Endometrium (tissue), 2 donors: ENCODE results near the gene LMNTD2.
"Not testable (repeated sequence)": the region's sequence is repeated elsewhere in the genome, so short reads cannot be mapped to it uniquely, and the experiment has no call there.

ENCODE experiments used
- FAIRE-seq: peaks from 2 replicates; lab custom pipeline; 2012; peaks lifted over from hg19 to GRCh38; lab: Jason Lieb, UNC
- donor health status: control.
- donor health status: control.

Gene LMNTD2

DNA sequence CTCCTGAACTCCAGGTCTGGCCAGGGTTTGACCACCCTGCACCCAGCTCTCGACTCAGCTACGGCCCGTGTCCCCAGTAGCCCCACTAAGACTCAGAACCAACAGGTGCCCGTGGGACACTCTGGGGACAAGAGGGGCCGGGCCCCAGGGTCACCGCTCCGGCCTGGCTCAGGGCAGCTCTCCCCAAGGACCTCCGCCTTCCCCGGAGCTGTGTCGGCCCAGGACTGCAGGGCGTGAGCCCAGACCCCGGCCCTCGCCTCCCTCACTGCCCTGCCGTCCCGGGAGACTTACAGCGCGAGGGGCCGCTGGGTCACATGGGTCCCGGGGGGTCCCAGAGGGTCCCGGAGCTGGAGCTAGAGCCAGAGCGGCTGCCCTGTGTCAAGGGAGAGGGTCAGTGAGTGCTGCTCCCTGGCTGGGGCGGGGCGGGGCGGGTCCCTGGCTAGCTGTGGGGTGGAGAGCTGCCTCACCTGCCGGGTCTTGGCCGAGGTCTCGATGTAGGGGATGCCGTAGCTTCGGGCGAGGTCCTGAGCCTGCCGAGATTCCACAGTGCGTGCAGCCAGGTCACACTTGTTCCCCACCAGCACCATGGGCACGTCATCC, 27.5 kb downstream of the LMNTD2 start:
- no peak for FAIRE-seq

DNA sequence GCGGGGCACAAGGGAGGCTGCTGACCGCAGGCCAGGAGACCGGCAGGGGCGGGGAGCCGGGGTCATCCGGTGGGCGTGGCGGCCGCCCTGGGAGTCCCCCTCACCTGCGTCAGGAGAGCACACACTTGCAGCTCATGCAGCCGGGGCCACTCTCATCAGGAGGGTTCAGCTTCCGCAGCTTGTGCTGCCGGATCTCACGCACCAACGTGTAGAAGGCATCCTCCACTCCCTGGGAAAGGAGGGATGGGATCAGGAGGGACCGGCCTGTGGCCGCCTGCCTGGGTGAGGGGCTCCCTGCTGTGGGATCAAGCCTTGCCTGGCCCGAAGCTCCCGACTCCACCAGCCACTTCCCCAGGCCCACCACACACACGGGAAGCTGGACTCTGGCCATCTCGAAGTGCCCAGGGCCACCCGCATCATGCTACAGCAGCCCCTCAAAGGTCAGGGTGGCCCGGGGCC, 28.0 kb downstream of the LMNTD2 start:
- FAIRE-seq, result no peak

DNA sequence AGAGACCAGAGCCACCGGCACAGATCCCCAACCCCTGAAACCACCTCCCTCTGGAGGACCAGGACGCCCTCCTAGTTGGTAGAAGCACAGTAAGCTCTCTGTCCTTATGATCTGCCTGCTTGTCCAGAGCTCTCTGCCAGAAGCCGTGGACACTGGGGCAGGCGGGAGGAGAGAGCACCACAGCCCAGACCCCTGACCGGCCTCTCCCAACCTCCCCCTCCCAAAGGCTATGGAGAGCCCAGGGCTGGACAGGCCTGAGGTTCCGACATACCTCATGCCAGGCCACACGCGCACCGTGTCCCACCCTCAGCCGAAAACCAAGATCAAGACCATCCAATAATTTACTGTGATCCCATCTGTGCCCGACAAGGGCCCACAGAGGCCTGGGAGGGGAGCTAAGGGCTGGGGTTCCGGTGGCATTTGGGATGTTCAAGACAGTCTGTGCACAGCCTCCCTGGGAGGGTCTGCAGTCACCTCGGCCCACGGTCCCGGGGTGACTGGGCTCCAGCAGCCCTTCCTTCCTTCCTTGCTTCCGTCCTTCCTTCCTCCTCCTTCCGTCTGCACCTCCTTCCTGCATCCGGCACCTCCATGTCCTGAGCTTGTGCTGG, 28.5 kb downstream of the LMNTD2 start:
- FAIRE-seq, result no peak

DNA sequence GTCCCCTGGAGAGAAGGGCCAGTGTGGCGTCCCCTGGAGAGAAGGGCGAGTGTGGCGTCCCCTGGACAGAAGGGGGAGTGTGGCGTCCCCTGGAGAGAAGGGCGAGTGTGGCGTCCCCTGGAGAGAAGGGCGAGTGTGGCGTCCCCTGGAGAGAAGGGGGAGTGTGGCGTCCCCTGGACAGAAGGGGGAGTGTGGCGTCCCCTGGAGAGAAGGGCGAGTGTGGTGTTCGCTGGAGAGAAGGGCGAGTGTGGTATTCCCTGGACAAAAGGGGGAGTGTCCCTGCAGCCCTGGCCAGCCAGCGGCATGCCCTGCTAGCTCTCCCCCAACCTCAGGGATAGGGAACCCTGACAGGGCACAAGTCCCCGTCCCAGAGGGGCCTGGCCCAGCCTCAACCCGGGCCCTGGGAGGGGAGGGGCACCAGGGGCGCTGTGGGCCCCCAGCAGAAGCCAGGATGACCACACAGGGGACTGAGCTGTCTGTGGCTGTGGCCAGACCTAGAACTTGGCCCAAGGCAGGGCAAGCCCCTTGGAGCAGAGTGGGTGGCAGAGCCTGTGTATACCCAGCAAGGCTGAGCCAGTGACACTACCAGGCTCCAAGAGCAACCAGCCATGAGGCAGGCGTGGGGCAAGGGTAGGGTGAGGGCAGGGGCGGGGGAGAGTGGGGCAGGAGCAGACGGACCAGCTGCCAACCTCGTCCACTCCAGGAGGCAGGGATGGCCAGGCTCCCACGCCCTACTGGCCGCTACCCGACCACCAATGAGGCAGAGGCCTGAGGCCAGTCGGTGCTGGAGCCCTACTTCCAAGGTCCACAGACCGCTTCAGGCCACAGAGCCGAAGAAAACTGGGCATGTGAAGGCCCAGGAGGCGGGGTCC, 29.3 kb downstream of the LMNTD2 start:
- FAIRE-seq, result no peak

DNA sequence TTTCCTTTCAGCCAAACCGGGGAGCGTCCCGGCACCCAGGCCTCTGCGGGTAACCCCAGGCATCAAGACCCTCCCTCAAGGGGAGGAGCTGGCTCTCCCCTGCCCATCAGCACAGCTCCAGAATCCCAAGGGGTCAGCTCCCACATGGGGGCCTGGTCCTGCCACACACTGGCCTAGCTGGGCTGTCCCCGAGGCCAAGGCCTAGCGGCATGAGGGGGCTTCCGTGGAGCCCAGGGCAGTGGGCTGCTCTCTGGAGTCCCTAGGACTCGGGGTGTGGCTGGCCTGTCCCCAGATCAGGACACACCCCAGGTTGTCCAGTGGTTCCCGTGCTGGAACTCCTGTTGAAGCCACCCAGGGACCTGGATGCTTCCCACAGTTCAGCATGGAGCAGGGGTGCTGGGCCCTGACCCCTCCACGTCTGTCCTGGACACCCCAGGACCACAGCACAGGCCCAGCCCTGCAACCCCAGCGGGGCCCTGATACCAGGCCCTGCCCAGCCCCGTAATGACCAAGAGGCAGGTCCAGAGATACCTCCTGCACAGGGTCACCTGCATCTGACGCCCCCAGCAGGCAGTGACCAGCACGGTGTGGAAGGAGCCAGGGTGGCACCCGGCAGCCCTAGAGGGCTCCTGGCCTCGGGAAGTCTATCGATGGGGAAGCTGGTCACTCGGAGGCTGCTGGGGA, 30.7 kb downstream of the LMNTD2 start:
- FAIRE-seq, result no peak

DNA sequence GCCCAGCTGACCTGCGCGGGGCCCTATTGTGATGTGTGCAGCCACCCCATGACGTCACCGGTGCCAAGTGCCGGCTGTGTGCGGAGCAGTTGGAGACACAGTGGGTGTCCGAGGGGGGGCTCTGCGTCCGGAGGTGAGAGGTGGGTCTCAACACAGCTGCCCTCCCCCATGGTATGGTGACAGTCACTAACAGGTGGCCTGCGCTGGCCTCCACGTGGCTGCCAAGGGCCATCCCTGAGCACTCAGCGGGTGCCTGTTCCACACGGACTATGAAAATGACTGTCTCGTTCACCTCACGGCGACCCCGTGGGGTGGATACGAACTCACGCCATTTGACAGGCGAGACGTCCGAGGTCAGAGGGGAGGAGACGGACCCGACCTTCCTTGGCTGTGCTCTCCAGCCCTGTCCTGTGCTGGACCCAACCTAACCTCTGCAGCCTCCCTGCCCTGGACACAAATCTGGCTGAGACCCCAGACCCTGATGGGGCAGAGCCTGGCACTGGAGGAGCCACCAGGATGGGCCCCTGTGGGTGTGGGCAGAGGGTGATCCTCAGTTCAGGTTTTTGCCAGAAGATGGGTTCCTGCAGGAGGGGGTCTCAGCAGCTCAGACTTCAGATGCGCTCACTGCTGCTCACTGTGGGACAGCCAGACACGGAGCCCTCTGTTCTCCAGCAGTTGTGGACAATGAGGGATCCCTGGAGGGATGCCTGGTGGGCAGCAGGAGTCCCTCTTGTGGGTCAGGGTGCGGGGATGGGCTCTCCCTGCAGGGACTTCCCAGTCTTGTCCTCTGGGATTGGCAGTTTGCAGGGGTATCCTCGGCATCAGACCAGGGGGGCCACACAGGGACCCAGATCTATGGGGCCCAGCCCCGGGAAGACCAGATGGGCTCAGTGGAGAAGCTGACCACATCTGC, 31.5 kb downstream of the LMNTD2 start:
- FAIRE-seq, result no peak

DNA sequence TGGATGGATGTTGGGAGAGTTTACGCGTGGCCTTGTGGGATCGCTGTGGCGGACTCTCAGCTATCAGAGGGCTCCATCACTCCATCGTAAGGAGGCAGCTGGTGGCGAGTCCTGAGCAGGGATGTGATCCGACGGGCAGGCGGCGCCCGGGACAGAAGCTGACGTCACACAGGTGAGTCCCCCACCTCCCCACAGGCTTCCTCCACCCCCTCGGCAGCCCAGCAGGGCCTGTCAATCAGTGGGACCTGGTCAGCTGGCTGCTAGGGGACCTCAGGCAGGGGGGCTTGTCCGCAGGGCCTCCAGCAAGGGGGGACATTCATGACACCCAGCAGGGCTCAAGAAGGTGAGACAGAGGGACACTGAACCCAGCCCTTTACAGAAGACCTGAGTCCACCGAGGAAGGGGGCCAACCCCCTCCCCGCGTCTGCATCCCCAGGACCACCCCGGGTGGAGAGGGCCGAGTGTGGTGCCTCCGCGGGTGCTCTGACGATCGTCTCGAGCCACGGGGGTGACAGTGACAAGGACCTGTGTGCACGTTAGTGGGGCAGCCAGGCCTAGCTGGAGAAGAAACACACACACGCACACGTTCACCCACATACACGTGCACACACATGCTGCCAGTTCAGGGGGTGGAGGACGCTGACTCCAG, 32.2 kb downstream of the LMNTD2 start:
- FAIRE-seq, result no peak

DNA sequence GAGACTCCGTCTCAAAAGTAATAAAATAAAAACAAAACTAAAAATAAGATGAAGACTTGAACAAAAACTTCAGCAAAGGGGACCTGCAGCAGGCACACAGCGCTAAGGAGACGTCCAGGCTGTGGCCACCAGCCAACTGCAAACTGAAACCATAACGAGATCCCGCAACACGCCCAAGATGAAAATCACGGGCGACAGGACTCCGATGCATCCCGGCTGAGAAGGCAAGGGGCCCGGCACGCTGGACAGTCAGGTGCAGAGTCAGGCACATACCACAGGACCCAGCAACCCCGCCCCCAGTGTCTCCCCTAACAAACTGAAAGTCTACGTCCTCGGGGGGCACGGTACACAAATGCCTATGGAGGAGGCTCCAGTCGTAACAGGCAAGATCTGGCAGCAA, 34.3 kb downstream of the LMNTD2 start:
- FAIRE-seq, result no peak

DNA sequence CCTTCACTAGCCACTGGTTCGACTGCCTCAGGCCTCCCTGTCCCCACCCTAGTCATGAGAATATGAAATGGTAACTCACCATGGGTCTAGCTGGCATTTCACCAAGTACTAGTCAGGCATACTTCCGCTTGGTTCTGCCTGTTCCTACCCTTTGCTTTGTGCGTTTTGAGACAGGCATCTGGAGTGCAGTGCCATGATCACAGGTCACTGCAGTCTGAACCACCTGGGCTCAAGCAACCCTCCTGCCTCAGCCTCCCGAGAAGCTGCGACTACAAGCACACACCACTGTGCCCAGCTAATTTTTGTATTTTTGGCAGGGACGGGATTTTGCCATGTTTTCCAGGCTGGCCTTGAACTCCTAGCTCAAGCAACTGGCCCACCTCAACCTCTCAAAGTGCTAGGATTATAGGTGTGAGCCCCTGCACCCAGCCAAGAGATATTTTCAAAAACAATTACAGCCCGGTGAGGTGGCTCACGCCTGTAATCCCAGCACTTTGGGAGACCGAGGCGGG, 39.3 kb downstream of the LMNTD2 start:
- FAIRE-seq, result no peak

DNA sequence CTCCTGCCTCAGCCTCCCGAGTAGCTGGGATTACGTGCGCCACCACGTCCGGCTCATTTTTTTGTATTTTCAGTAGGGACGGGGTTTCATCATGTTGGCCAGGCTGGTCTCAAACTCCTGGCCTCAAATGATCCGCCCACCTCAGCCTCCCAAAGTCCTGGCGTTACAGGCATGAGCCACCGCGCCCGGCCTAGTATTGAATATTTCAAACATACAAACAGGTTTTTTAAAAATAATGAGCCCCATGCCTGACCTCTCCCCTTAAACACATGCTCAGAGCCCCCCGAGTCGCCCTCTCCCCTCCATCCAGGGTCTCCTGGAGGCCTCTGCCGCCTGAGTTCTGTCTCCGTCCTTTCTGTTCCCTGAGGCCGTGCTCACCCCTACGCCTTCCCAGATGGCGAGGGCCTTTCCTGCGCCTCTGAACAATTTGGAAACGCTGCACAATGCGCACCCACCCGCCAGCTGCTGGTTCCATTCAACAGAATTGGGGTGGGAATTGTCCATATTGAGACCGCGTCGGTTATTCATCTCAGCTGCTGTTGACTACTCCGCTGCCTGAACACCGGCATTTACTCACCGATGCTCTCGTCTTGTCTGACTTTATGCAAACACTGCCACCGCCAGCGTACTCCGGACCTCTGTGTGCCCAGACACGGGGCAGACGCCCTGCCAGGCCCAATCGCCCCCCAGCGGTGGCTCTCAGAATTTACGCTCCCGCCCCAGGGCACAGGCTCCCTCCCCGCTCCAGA, 39.9 kb downstream of the LMNTD2 start:
- no peak for FAIRE-seq

DNA sequence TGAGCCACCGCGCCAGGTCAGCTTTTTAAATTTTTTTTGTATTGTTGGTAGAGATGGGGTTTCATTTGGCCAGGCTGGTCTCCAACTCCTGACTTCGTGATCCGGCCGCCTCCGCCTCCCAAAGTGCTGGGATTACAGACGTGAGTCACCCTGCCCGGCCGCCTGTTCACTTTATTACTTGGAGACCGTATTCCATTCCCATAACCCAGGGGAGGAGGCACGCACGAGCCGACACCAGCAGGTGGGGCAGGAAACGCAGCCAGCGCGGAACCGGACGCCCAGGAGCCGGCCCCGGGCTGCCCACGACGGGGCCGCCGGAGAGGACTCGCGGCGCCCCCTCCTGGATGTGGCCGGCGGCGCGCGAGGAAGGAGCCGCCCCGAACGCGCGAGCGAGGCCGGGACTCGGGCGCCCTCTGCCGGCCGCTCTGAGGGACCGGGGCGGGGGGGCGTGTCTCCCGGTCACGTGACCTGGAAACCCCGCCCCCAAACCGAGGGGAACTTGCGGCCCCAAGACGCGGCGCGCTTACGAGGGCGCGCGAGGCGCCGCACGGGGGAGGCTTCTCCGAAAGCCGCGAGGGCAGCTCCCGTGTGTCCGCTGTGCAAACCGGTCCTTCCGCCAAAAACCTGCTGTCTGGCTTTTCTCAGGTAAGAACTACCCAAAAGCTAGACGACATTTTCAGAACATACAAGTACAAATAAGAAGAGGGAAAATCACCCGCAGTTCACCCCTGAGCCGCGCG, 41.9 kb downstream of the LMNTD2 start:
- FAIRE-seq, result no peak

DNA sequence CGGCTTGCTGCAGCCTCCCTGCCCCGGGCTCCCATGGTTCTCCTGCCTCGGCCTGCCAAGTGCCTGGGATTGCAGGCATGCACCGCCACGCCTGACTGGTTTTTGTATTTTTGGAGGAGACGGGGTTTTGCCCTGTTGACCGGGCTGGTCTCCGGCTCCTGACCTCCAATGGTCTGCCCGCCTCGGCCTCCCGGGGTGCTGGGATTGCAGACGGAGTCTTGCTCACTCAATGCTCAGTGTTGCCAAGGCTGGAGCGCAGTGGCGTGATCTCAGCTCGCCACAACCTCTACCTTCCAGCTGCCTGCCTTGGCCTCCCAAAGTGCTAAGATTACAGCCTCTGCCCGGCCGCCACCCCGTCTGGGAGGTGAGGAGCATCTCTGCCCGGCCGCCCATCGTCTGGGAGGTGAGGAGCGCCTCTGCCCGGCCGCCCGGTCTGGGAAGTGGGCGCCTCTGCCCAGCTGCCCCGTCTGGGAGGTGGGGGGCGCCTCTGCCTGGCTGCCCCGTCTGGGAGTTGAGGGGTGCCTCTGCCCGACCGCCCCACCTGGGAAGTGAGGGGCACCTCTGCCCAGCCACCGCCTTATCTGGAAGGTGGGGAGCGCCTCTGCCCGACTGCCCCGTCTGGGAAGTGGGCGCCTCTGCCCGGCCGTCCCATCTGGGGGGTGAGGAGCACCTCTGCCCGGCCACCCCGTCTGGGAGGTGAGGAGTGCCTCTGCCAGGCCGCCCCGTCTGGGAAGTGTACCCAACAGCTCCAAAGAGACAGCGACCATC, 43.4 kb downstream of the LMNTD2 start:
- not testable (repeated sequence) for FAIRE-seq

DNA sequence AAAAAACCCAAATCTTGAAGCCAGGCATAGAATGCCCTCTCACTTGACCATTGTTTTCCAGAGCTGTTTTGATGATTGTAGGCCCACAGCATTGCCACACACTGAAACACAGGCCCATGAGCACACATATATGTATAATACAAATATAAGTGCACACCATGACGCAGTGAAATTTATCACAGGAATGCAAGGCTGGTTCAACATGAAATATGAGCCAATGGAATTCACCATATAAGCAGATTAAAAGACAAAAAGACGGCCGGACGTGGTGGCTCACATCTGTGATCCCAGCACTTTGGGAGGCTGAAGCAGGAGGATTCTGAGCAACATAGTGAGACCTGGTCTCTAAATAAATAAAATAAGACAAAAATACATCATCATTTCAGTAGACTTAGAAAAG, 44.1 kb downstream of the LMNTD2 start:
- FAIRE-seq, result no peak

DNA sequence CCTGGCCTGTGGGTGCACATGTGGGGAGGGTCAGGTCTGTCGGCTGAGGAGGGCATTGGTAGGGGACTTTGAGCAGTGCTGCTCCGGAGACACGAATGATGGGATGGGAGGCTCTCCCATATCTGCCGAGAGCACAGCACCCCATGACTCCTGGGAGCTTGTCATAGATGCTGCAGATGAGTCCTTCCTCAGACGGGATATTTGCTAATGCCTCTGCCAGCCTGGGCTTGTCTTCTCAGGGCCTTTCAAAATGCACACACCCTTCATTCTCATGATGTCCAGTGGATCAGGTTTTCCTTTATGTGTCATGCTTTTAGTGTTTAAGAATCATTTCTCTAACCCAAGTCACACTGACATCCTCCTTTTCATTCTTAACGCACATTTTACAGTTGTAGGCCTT, 45.4 kb downstream of the LMNTD2 start:
- FAIRE-seq, result no peak

DNA sequence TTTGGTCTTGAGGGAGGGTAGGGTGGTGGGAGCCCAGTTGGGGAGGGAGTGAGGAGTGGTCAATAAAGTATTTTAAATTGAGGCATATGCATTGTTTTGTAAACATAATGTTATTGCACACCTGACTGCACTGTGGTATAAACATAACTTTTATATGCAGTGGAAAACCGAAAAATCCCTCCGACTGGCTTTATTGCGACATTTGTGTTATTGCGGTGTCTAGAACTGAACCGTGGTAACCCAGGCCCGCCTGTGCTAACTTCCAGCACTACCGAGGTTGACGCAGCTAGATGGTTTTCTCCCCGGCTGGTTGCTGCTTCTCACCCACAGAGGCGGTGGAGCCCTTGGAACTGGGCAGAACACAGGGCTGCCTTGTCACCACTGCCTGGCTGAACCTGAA, 45.9 kb downstream of the LMNTD2 start:
- no peak for FAIRE-seq

DNA sequence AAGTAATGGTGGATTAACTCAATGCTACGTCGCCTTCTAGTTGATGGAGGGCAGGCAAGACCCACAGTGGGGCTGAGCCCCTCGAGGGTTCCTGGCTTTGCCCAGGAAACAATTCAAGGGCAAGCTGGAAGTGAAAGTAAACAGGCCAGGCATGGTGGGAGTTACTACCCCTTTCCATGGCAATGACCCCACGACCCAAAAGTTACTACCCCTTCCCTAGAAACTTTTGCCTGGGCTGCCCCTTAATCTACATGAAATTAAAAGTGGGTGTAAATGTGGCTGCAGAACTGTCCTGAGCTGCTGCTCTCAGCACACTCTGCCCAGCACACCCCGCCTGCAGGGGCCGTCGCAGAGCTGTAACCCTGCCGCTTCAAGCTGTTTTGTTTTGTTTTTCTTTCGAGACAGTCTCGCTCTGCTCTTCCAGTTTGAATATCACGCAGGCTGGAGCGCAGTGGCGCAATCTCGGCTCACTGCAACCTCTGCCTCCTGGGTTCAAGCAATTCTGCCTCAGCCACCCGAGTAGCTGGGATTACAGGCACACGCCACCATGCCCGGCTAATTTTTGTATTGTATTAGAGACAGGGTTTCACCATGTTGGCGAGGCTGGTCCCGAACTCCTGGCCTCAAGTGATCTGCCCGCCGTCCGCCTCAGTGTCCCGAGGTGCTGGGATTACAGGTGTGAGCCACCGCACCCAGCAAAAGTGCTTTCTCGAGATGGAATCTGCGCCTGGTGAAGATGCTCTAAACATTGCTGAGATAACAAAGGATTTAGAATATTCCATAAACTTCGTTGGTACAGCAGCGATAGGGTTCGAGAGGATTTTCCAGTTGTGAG, 47.6 kb downstream of the LMNTD2 start:
- FAIRE-seq, result no peak

DNA sequence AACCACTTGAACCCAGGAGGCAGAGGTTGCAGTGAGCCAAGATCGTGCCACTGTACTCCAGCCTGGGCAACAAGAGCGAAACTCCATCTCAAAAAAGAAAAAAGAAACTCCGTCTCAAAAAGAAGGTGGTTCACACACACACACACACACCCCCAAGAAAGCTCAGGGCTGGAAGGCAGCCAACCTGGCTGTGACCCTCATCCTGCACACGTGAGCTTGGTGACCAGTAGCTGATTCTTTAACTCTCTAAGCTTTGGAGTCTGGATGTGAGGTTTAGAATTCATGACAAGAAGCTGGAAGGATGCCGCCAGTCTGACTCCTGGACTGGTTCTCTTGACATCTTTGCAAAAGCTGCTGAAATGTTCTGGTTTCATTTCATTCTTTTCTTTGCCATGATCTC, 51.6 kb downstream of the LMNTD2 start:
- no peak for FAIRE-seq
